ENCODE results near the gene ARMH4.

DNA sequence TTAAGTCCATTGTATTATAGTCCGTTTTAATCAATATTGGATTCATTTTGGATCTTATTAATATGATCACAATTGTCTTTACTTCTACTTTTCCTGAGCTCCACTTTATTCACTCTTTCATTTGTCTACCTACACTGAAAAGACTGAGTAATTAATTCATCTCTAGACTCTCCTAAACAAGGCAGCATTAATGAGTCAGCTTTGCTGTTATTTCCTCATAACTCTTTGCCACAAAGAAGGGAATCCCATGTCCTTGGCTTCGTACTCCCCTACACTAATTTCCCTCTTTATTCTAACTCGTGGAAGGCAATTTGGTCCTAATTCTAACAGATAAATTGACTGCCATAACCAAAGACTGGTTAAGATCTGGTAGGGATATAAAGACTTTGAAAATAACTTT lies 91.9 kb downstream of the ARMH4 start:
- TF ChIP-seq, protein P1, sequence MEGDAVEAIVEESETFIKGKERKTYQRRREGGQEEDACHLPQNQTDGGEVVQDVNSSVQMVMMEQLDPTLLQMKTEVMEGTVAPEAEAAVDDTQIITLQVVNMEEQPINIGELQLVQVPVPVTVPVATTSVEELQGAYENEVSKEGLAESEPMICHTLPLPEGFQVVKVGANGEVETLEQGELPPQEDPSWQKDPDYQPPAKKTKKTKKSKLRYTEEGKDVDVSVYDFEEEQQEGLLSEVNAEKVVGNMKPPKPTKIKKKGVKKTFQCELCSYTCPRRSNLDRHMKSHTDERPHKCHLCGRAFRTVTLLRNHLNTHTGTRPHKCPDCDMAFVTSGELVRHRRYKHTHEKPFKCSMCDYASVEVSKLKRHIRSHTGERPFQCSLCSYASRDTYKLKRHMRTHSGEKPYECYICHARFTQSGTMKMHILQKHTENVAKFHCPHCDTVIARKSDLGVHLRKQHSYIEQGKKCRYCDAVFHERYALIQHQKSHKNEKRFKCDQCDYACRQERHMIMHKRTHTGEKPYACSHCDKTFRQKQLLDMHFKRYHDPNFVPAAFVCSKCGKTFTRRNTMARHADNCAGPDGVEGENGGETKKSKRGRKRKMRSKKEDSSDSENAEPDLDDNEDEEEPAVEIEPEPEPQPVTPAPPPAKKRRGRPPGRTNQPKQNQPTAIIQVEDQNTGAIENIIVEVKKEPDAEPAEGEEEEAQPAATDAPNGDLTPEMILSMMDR (IDR thresholded peaks at IDR 0.05 in 4 of 5, conservative IDR thresholded peaks at IDR 0.05 in 1 of 5) = no peak
- no peak for TF ChIP-seq POLR2A (IDR thresholded peaks at IDR 0.05)
